Omental fat pad (tissue), 4 donors: ENCODE results near the gene CAPN13. TPM values are rescaled to one million over a fixed set of nuclear protein-coding genes. Genes with fewer than 3 reads are reported as not detected.

Source experiments
- ATAC-seq: fragments of 150-250 bp; one replicate; pipeline ENCODE4 v1.9.1; 2016; ENCODE audit warnings: mild to moderate bottlenecking, moderate library complexity; ENCODE audit not compliant: low FRiP score
- DNase-seq: peaks from one replicate; pipeline ENCODE4 v3.0.0-alpha.2; 2019; ENCODE audit warnings: low spot score
- CTCF ChIP-seq, 3 donors: fragments of 450-650 bp; IDR thresholded peaks; one replicate each; pipeline ENCODE4 v1.5.1; 2016 to 2017; ENCODE audit warnings: antibody characterized with exemption in 3 of 3, mild to moderate bottlenecking in 3 of 3, moderate library complexity in 2 of 3
- total RNA-seq, 4 donors: library from RNA; depleted of rRNA; stranded (reverse); fragments of >200 nt; gene quantifications; one replicate each; pipeline ENCODE4 v1.1.0, GENCODE V29; 2016

CAPN13 gene
- total RNA-seq, 4 donors from 2014 or later = not detected

- ATAC-seq (no peak), DNase-seq (no peak)
- TF ChIP-seq CTCF (IDR thresholded peaks at IDR 0.05) = no peak
Measured at GRCh38 chr2:30681022-30681421, 126.2 kb downstream of the CAPN13 start.

GRCh38 chr2:30680121-30680520 is 127.1 kb downstream of the CAPN13 start:
- ATAC-seq = no peak
- TF ChIP-seq CTCF (IDR thresholded peaks at IDR 0.05) = no peak
- DNase-seq = no peak

- ATAC-seq (no peak), DNase-seq (no peak)
- TF ChIP-seq CTCF (IDR thresholded peaks at IDR 0.05) = no peak
Measured at GRCh38 chr2:30679426-30680088, 127.7 kb downstream of the CAPN13 start.

- no peak for DNase-seq
- no peak for TF ChIP-seq CTCF (IDR thresholded peaks at IDR 0.05)
- ATAC-seq = no peak
Measured at GRCh38 chr2:30678410-30679137, 128.7 kb downstream of the CAPN13 start.

GRCh38 chr2:30677861-30678385 is 129.3 kb downstream of the CAPN13 start:
- DNase-seq = no peak
- ATAC-seq = no peak
- TF ChIP-seq CTCF (IDR thresholded peaks at IDR 0.05) = no peak

- no peak for TF ChIP-seq CTCF (IDR thresholded peaks at IDR 0.05)
- no peak for ATAC-seq
- no peak for DNase-seq
Measured at GRCh38 chr2:30677231-30677630, 130.0 kb downstream of the CAPN13 start.
